Measurements from ENCODE around the gene PDE2A. TPM values are rescaled to one million over a fixed set of nuclear protein-coding genes. Genes with fewer than 3 reads are reported as not detected.

PDE2A gene
- total and polyA plus RNA-seq, 7 experiments from 2014 or later = 0.97 to 9.0 (median 1.7) TPM; not detected in 2

- intact Hi-C loops (cut with micrococcal nuclease) = no loop called here
- H3K9me3 Mint-ChIP-seq = no peaks in the 10 kb centered on the region
- H3K4me3 Mint-ChIP-seq = no peak overlapping the region
- Histone ChIP-seq H3K27me3 (ENCODE audit: control insufficient read depth in 2 of 2, insufficient read depth in 2 of 2, low read length in 2 of 2) (no peaks in the 10 kb centered on the region), H3K9me3 (ENCODE audit: control insufficient read depth in 2 of 3, low read length in 3 of 3) (no peaks in the 10 kb centered on the region), H3K27ac (ENCODE audit: low read depth, low read length) (no peak overlapping the region), H3K4me3 (ENCODE audit: low read length) (no peak overlapping the region), H3K36me3 (ENCODE audit: control insufficient read depth in 2 of 3, insufficient read depth in 3 of 3, low read length in 3 of 3) (no peaks in the 10 kb centered on the region), H3K4me1 (ENCODE audit: control insufficient read depth in 2 of 2, insufficient read depth in 2 of 2, low read length in 2 of 2) (no peaks in the 10 kb centered on the region)
- ATAC-seq (no peak), DNase-seq (no peak)
- no peak overlapping the region for H3K27ac Mint-ChIP-seq
- no peaks in the 10 kb centered on the region for H3K36me3 Mint-ChIP-seq
- ChIA-PET POLR2A (no interaction called here), CTCF (no interaction called here)
- H3K27me3 Mint-ChIP-seq = peaks cover under 1 to 32% (median 5%) of the 10 kb centered on the region in 5 donors
- peaks cover 0 to 4% (median 0%) of the 10 kb centered on the region in 7 donors for H3K4me1 Mint-ChIP-seq
These were observed 75.3 kb downstream of the PDE2A start for GRCh38 chr11:72598906-72599305.

GRCh38 chr11:72598466-72598865, 75.8 kb downstream of the PDE2A start:
- Histone ChIP-seq H3K27me3 (ENCODE audit: control insufficient read depth in 2 of 2, insufficient read depth in 2 of 2, low read length in 2 of 2) (no peaks in the 10 kb centered on the region), H3K36me3 (ENCODE audit: control insufficient read depth in 2 of 3, insufficient read depth in 3 of 3, low read length in 3 of 3) (no peaks in the 10 kb centered on the region), H3K9me3 (ENCODE audit: control insufficient read depth in 2 of 3, low read length in 3 of 3) (no peaks in the 10 kb centered on the region), H3K27ac (ENCODE audit: low read depth, low read length) (no peak overlapping the region), H3K4me3 (ENCODE audit: low read length) (no peak overlapping the region), H3K4me1 (ENCODE audit: control insufficient read depth in 2 of 2, insufficient read depth in 2 of 2, low read length in 2 of 2) (no peaks in the 10 kb centered on the region)
- Mint-ChIP-seq H3K4me3 (no peak overlapping the region), H3K4me1 (peaks cover 0 to 4% (median 0%) of the 10 kb centered on the region in 7 donors), H3K36me3 (no peaks in the 10 kb centered on the region), H3K27ac (no peak overlapping the region), H3K27me3 (peaks cover 5 to 33% (median 6%) of the 10 kb centered on the region in 5 donors), H3K9me3 (no peaks in the 10 kb centered on the region)
- ATAC-seq (no peak), DNase-seq (no peak)
- intact Hi-C loops (cut with micrococcal nuclease) = no loop called here
- CTCF ChIA-PET = no interaction called here
- POLR2A ChIA-PET = no interaction called here

- H3K9me3 ChIP-seq (ENCODE audit: control insufficient read depth in 2 of 3, low read length in 3 of 3) = no peaks in the 10 kb centered on the region
- Mint-ChIP-seq H3K27ac (no peak overlapping the region), H3K4me3 (no peak overlapping the region), H3K27me3 (peaks cover 0 to 35% (median 12%) of the 10 kb centered on the region in 5 donors), H3K36me3 (no peaks in the 10 kb centered on the region), H3K9me3 (no peaks in the 10 kb centered on the region), H3K4me1 (peaks cover 0 to 5% (median under 1%) of the 10 kb centered on the region in 7 donors)
- intact Hi-C loops (cut with micrococcal nuclease) = no loop called here
- no peak overlapping the region for H3K27ac ChIP-seq (ENCODE audit: low read depth, low read length)
- H3K4me3 ChIP-seq (ENCODE audit: low read length) = no peak overlapping the region
- ATAC-seq (no peak), DNase-seq (no peak)
- ChIA-PET CTCF (no interaction called here), POLR2A (no interaction called here)
- no peaks in the 10 kb centered on the region for H3K27me3 ChIP-seq (ENCODE audit: control insufficient read depth in 2 of 2, insufficient read depth in 2 of 2, low read length in 2 of 2)
- no peaks in the 10 kb centered on the region for H3K36me3 ChIP-seq (ENCODE audit: control insufficient read depth in 2 of 3, insufficient read depth in 3 of 3, low read length in 3 of 3)
- no peaks in the 10 kb centered on the region for H3K4me1 ChIP-seq (ENCODE audit: control insufficient read depth in 2 of 2, insufficient read depth in 2 of 2, low read length in 2 of 2)
These were observed 76.5 kb downstream of the PDE2A start for GRCh38 chr11:72597721-72598120.

- peaks cover 0 to 26% (median 22%) of the 10 kb centered on the region in 7 donors for H3K4me1 Mint-ChIP-seq
- Histone ChIP-seq H3K4me3 (ENCODE audit: low read length) (no peak overlapping the region), H3K4me1 (ENCODE audit: control insufficient read depth in 2 of 2, insufficient read depth in 2 of 2, low read length in 2 of 2) (peaks cover 0 to 6% of the 10 kb centered on the region in 2 donors), H3K27me3 (ENCODE audit: control insufficient read depth in 2 of 2, insufficient read depth in 2 of 2, low read length in 2 of 2) (peaks cover 0 to 6% of the 10 kb centered on the region in 2 donors), H3K36me3 (ENCODE audit: control insufficient read depth in 2 of 3, insufficient read depth in 3 of 3, low read length in 3 of 3) (no peaks in the 10 kb centered on the region), H3K27ac (ENCODE audit: low read depth, low read length) (no peak overlapping the region), H3K9me3 (ENCODE audit: control insufficient read depth in 2 of 3, low read length in 3 of 3) (no peaks in the 10 kb centered on the region)
- peaks cover 11 to 58% (median 25%) of the 10 kb centered on the region in 5 donors for H3K27me3 Mint-ChIP-seq
- peaks cover 0 to 1% (median 0%) of the 10 kb centered on the region in 11 donors for H3K9me3 Mint-ChIP-seq
- intact Hi-C loops (cut with micrococcal nuclease) = no loop called here
- DNase-seq (no peak), ATAC-seq (no peak)
- H3K36me3 Mint-ChIP-seq = no peaks in the 10 kb centered on the region
- ChIA-PET CTCF (no interaction called here), POLR2A (no interaction called here)
- H3K27ac Mint-ChIP-seq = no peak overlapping the region
- H3K4me3 Mint-ChIP-seq = no peak overlapping the region
These were observed 78.9 kb downstream of the PDE2A start for GRCh38 chr11:72595292-72595684.

GRCh38 chr11:72594493-72595291, 79.5 kb downstream of the PDE2A start:
- peaks cover 14 to 62% (median 28%) of the 10 kb centered on the region in 5 donors for H3K27me3 Mint-ChIP-seq
- peaks cover 0 to 1% (median 0%) of the 10 kb centered on the region in 11 donors for H3K9me3 Mint-ChIP-seq
- ChIA-PET CTCF (interaction anchor here (1.5 kb wide), 1 partner anchor 50 kb away, joined by 3 read pairs; no protein-coding TSS in a partner anchor), POLR2A (no interaction called here)
- no peak overlapping the region for H3K27ac Mint-ChIP-seq
- H3K4me1 Mint-ChIP-seq = peaks cover 4 to 29% (median 23%) of the 10 kb centered on the region in 7 donors
- intact Hi-C loops (cut with micrococcal nuclease) = no loop called here
- peaks cover 0 to 6% of the 10 kb centered on the region in 2 donors for H3K27me3 ChIP-seq (ENCODE audit: control insufficient read depth in 2 of 2, insufficient read depth in 2 of 2, low read length in 2 of 2)
- no peak overlapping the region for H3K4me3 Mint-ChIP-seq
- no peak overlapping the region for H3K4me3 ChIP-seq (ENCODE audit: low read length)
- H3K9me3 ChIP-seq (ENCODE audit: control insufficient read depth in 2 of 3, low read length in 3 of 3) = no peaks in the 10 kb centered on the region
- peaks cover 3 to 6% of the 10 kb centered on the region in 2 donors for H3K4me1 ChIP-seq (ENCODE audit: control insufficient read depth in 2 of 2, insufficient read depth in 2 of 2, low read length in 2 of 2)
- H3K36me3 ChIP-seq (ENCODE audit: control insufficient read depth in 2 of 3, insufficient read depth in 3 of 3, low read length in 3 of 3) = no peaks in the 10 kb centered on the region
- ATAC-seq = no peak
- H3K27ac ChIP-seq (ENCODE audit: low read depth, low read length) = no peak overlapping the region
- H3K36me3 Mint-ChIP-seq = no peaks in the 10 kb centered on the region
- DNase-seq = no peak

GRCh38 chr11:72592698-72593495, 81.3 kb downstream of the PDE2A start:
- ChIA-PET CTCF (interaction anchor here (1.5 kb wide), 1 partner anchor 52 kb away, joined by 3 read pairs; no protein-coding TSS in a partner anchor), POLR2A (no interaction called here)
- peaks cover 0 to 1% (median 0%) of the 10 kb centered on the region in 11 donors for H3K9me3 Mint-ChIP-seq
- peaks cover 5 to 6% of the 10 kb centered on the region in 2 donors for H3K4me1 ChIP-seq (ENCODE audit: control insufficient read depth in 2 of 2, insufficient read depth in 2 of 2, low read length in 2 of 2)
- H3K36me3 Mint-ChIP-seq = peaks cover 0 to 4% (median 0%) of the 10 kb centered on the region in 5 donors
- H3K27ac ChIP-seq (ENCODE audit: low read depth, low read length) = no peak overlapping the region
- no peak overlapping the region for H3K4me3 Mint-ChIP-seq
- H3K9me3 ChIP-seq (ENCODE audit: control insufficient read depth in 2 of 3, low read length in 3 of 3) = no peaks in the 10 kb centered on the region
- DNase-seq = no peak
- no peak for ATAC-seq
- H3K4me1 Mint-ChIP-seq = peaks cover 7 to 34% (median 30%) of the 10 kb centered on the region in 7 donors
- H3K4me3 ChIP-seq (ENCODE audit: low read length) = no peak overlapping the region
- H3K27me3 Mint-ChIP-seq = peaks cover 23 to 73% (median 43%) of the 10 kb centered on the region in 5 donors
- no peaks in the 10 kb centered on the region for H3K36me3 ChIP-seq (ENCODE audit: control insufficient read depth in 2 of 3, insufficient read depth in 3 of 3, low read length in 3 of 3)
- intact Hi-C loops (cut with micrococcal nuclease) = no loop called here
- H3K27me3 ChIP-seq (ENCODE audit: control insufficient read depth in 2 of 2, insufficient read depth in 2 of 2, low read length in 2 of 2) = peaks cover 0 to 6% of the 10 kb centered on the region in 2 donors
- H3K27ac Mint-ChIP-seq = peak overlapping the region in 4 of 9 donors; percentile 5 to 73 (median 11)

Data from naive thymus-derived CD4-positive, alpha-beta T cell (primary cell).